Breast epithelium (tissue), 4 donors: ENCODE results near the gene TMEM123. TPM values are rescaled to one million over a fixed set of nuclear protein-coding genes. Genes with fewer than 3 reads are reported as not detected.

Experiments
- DNase-seq, 2 donors: peaks; one replicate each; pipeline ENCODE4 v3.0.0-alpha.2; 2019; ENCODE audit warnings: low spot score in 2 of 2
- H3K27ac ChIP-seq, 2 donors: fragments of 200-600 bp; sonication (generic) in 1 of 2; one replicate each; pipeline ENCODE4 v1.5.1; 2016 to 2019; ENCODE audit warnings: mild to moderate bottlenecking in 1 of 2
- H3K27me3 ChIP-seq, 2 donors: fragments of 200-600 bp; sonication (generic) in 1 of 2; one replicate each; pipeline versions ENCODE4 v1.5.1 to v1.6.0; 2017 to 2019; ENCODE audit warnings: control low read depth in 1 of 2, mild to moderate bottlenecking in 1 of 2
- H3K36me3 ChIP-seq: fragments of 200-600 bp; one replicate; pipeline ENCODE4 v1.5.1; 2019
- H3K4me1 ChIP-seq, 2 donors: fragments of 200-600 bp; sonication (generic); one replicate each; pipeline ENCODE4 v1.5.1; 2016 to 2019; ENCODE audit warnings: control low read depth in 1 of 2
- H3K4me3 ChIP-seq, 3 donors: fragments of 200-600 bp; sonication (generic); 1 replicate in 2 of 3; 2 replicates in 1 of 3; pipeline ENCODE4 v1.5.1; 2016 to 2019; ENCODE audit warnings: mild to moderate bottlenecking in 3 of 3, moderate library complexity in 2 of 3
- H3K9me3 ChIP-seq, 2 donors: fragments of 200-600 bp; sonication (generic) in 1 of 2; one replicate each; pipeline ENCODE4 v1.5.1; 2016 to 2019; ENCODE audit warnings: control low read depth in 1 of 2
- CTCF ChIP-seq, 3 donors: fragments of 450-650 bp; IDR thresholded peaks; one replicate each; pipeline ENCODE4 v1.5.1; 2016 to 2017; ENCODE audit warnings: antibody characterized with exemption in 3 of 3, mild to moderate bottlenecking in 3 of 3, moderate library complexity in 3 of 3
- POLR2A ChIP-seq: fragments of 450-650 bp; IDR thresholded peaks from one replicate; pipeline ENCODE4 v1.6.1; 2016; ENCODE audit warnings: antibody characterized with exemption, mild to moderate bottlenecking, moderate library complexity
- POLR2AphosphoS5 ChIP-seq, 3 donors: sonication (generic); formaldehyde crosslinking; IDR thresholded peaks; one replicate each; pipeline ENCODE4 v1.6.1; 2017; ENCODE audit warnings: antibody characterized with exemption in 3 of 3
- intact Hi-C: fragments of 100-400 bp; cut with DNase I; formaldehyde crosslinking; loops from one replicate; pipeline ENCODE4 v1.15.1; 2023; ENCODE audit warnings: low total_unique reads
- total RNA-seq, 3 donors: library from RNA; depleted of rRNA; stranded (reverse); fragments of >200 nt; gene quantifications; one replicate each; pipeline ENCODE4 v1.1.0, GENCODE V29; 2016

Gene TMEM123
- total RNA-seq, 3 donors from 2014 or later: 74.6 to 307 (median 167) TPM

- H3K36me3 ChIP-seq: no peaks in the 10 kb centered on the region
- DNase-seq: no peak
- intact Hi-C loops: no loop called here
- TF ChIP-seq CTCF (IDR thresholded peaks at IDR 0.05) (no peak), POLR2AphosphoS5 (IDR thresholded peaks at IDR 0.05) (no peak), POLR2A (no peak)
- H3K27me3 ChIP-seq: no peaks in the 10 kb centered on the region
- H3K4me1 ChIP-seq: no peaks in the 10 kb centered on the region
- peaks cover 0 to 9% of the 10 kb centered on the region in 2 donors for H3K9me3 ChIP-seq
- no peak overlapping the region for H3K4me3 ChIP-seq
- H3K27ac ChIP-seq: no peak overlapping the region
Measured at GRCh38 chr11:102413497-102413896, 39.1 kb downstream of the TMEM123 start.

- DNase-seq: no peak
- no peak for TF ChIP-seq POLR2A
- TF ChIP-seq POLR2AphosphoS5 (IDR thresholded peaks at IDR 0.05): no peak
- no peak for TF ChIP-seq CTCF (IDR thresholded peaks at IDR 0.05)
- no peaks in the 10 kb centered on the region for H3K4me1 ChIP-seq
- no peaks in the 10 kb centered on the region for H3K27me3 ChIP-seq
- no peak overlapping the region for H3K4me3 ChIP-seq
- H3K27ac ChIP-seq: no peak overlapping the region
- no peaks in the 10 kb centered on the region for H3K36me3 ChIP-seq
- intact Hi-C loops: no loop called here
- H3K9me3 ChIP-seq: no peaks in the 10 kb centered on the region
Measured at GRCh38 chr11:102411142-102411541, 41.4 kb downstream of the TMEM123 start.

GRCh38 chr11:102410382-102410784, 42.2 kb downstream of the TMEM123 start:
- intact Hi-C loops: no loop called here
- no peak for DNase-seq
- H3K9me3 ChIP-seq: no peaks in the 10 kb centered on the region
- H3K27ac ChIP-seq: no peak overlapping the region
- no peaks in the 10 kb centered on the region for H3K27me3 ChIP-seq
- no peaks in the 10 kb centered on the region for H3K4me1 ChIP-seq
- no peaks in the 10 kb centered on the region for H3K36me3 ChIP-seq
- H3K4me3 ChIP-seq: no peak overlapping the region
- TF ChIP-seq CTCF (IDR thresholded peaks at IDR 0.05) (no peak), POLR2AphosphoS5 (IDR thresholded peaks at IDR 0.05) (no peak), POLR2A (no peak)

- intact Hi-C loops: no loop called here
Measured at GRCh38 chr11:102408339-102408738, 44.2 kb downstream of the TMEM123 start.

GRCh38 chr11:102407901-102408300, 44.7 kb downstream of the TMEM123 start:
- no peaks in the 10 kb centered on the region for H3K9me3 ChIP-seq
- no peak for DNase-seq
- no peaks in the 10 kb centered on the region for H3K36me3 ChIP-seq
- TF ChIP-seq POLR2A (no peak), CTCF (IDR thresholded peaks at IDR 0.05) (no peak), POLR2AphosphoS5 (IDR thresholded peaks at IDR 0.05) (no peak)
- no peak overlapping the region for H3K27ac ChIP-seq
- no peak overlapping the region for H3K4me3 ChIP-seq
- intact Hi-C loops: no loop called here
- H3K4me1 ChIP-seq: no peaks in the 10 kb centered on the region
- H3K27me3 ChIP-seq: no peaks in the 10 kb centered on the region

More at GRCh38 chr11:102408339-102408738, 44.2 kb downstream of the TMEM123 start:
- DNase-seq: no peak
- Histone ChIP-seq H3K36me3 (no peaks in the 10 kb centered on the region), H3K4me3 (no peak overlapping the region), H3K27me3 (no peaks in the 10 kb centered on the region), H3K4me1 (no peaks in the 10 kb centered on the region), H3K9me3 (no peaks in the 10 kb centered on the region), H3K27ac (no peak overlapping the region)
- TF ChIP-seq CTCF (IDR thresholded peaks at IDR 0.05) (no peak), POLR2A (no peak), POLR2AphosphoS5 (IDR thresholded peaks at IDR 0.05) (no peak)
